B cell (primary cell): ENCODE measurements around the gene TNFRSF19. TPM values are rescaled to one million over a fixed set of nuclear protein-coding genes. Genes with fewer than 3 reads are reported as not detected.

Experiments used
- ATAC-seq: fragments of 200-7000 bp; cut with Tn5 transposase; one replicate; pipeline ENCODE4 v1.10.0; 2021; ENCODE audit warnings: low read depth, mild to moderate bottlenecking, moderate number of reproducible peaks, moderate library complexity
- CTCF ChIA-PET: fragments of 350-600 bp; sonication (Branson Sonifier 250); formaldehyde crosslinking; loops from one replicate; lab custom pipeline; 2021; ENCODE audit warnings: antibody characterized with exemption, inconsistent platforms; lab: Charles Lee
- POLR2A ChIA-PET: fragments of 350-600 bp; sonication (Branson Sonifier 250); formaldehyde crosslinking; loops from one replicate; lab custom pipeline; 2021; ENCODE audit warnings: antibody characterized with exemption; lab: Charles Lee
- DNase-seq: peaks from one replicate; pipeline ENCODE4 v3.0.0; 2013
- H2AFZ ChIP-seq: 2 replicates; pipeline ENCODE4 v1.6.1; 2012; ENCODE audit warnings: mild to moderate bottlenecking, low read depth, low read length; ENCODE audit not compliant: insufficient read depth, poor library complexity, severe bottlenecking
- H3K27ac ChIP-seq, 2 donors: 1 replicate in 1 of 2; 2 replicates in 1 of 2; pipeline ENCODE4 v1.5.1; 2012 to 2013; ENCODE audit warnings: low read length in 2 of 2, mild to moderate bottlenecking in 2 of 2, moderate library complexity in 1 of 2
- H3K27me3 ChIP-seq, 4 experiments: fragments of 200-600 bp in 1 of 4; sonication (generic) in 1 of 4; replicated peaks in 1 of 4; 1 replicate in 2 of 4; 2 replicates in 2 of 4; pipeline versions ENCODE4 v1.6.1 to v1.7.0; 2013 to 2016; ENCODE audit warnings: low read length in 3 of 4, mild to moderate bottlenecking in 2 of 4, mixed read lengths in 1 of 4, moderate library complexity in 1 of 4; ENCODE audit not compliant: insufficient read depth in 4 of 4, control insufficient read depth in 3 of 4; ENCODE audit errors: control extremely low read depth in 1 of 4
- H3K36me3 ChIP-seq, 2 experiments: replicated peaks in 1 of 2; 1 replicate in 1 of 2; 2 replicates in 1 of 2; pipeline versions ENCODE4 v1.6.1 to v1.7.1; 2013; ENCODE audit warnings: low read length in 1 of 2; ENCODE audit not compliant: insufficient read depth in 2 of 2, control insufficient read depth in 1 of 2; ENCODE audit errors: control extremely low read depth in 1 of 2, extremely low read depth in 1 of 2
- H3K4me1 ChIP-seq, 2 donors: fragments of 200-600 bp in 1 of 2; sonication (generic) in 1 of 2; 1 replicate in 1 of 2; 2 replicates in 1 of 2; pipeline versions ENCODE4 v1.5.1 to v1.6.1; 2013 to 2017; ENCODE audit warnings: low read length in 2 of 2; ENCODE audit not compliant: control insufficient read depth in 2 of 2, insufficient read depth in 2 of 2
- H3K4me2 ChIP-seq: replicated peaks from 2 replicates; pipeline ENCODE3; 2012; ENCODE audit warnings: mild to moderate bottlenecking, low read depth, low read length; ENCODE audit not compliant: poor library complexity, severe bottlenecking
- H3K4me3 ChIP-seq, 5 experiments: fragments of 200-600 bp in 1 of 5; sonication (generic) in 1 of 5; 1 replicate in 3 of 5; 2 replicates in 2 of 5; pipeline versions ENCODE4 v1.5.1 to v1.7.0; 2011 to 2016; ENCODE audit warnings: low read length in 4 of 5, mild to moderate bottlenecking in 4 of 5, low read depth in 2 of 5, control low read depth in 1 of 5, moderate library complexity in 1 of 5; ENCODE audit not compliant: insufficient read depth in 1 of 5; ENCODE audit errors: control extremely low read depth in 1 of 5, extremely low read depth in 1 of 5
- H3K79me2 ChIP-seq: fragments of 200-600 bp; sonication (generic); one replicate; pipeline ENCODE4 v1.6.0; 2016; ENCODE audit warnings: low read length; ENCODE audit not compliant: control insufficient read depth, insufficient read depth
- H3K9ac ChIP-seq: fragments of 200-600 bp; sonication (generic); 2 replicates; pipeline ENCODE4 v1.6.1; 2017; ENCODE audit warnings: mild to moderate bottlenecking, low read length, moderate library complexity
- H3K9me3 ChIP-seq, 3 donors: one replicate each; pipeline versions ENCODE4 v1.6.1 to v1.7.1; 2013; ENCODE audit warnings: low read length in 2 of 3; ENCODE audit not compliant: control insufficient read depth in 2 of 3, insufficient read depth in 1 of 3; ENCODE audit errors: control extremely low read depth in 1 of 3
- H4K20me1 ChIP-seq: 2 replicates; pipeline ENCODE4 v1.6.0; 2012; ENCODE audit warnings: mild to moderate bottlenecking, low read length; ENCODE audit not compliant: insufficient read depth, control insufficient read depth, poor library complexity, severe bottlenecking
- H3K27ac Mint-ChIP-seq: one replicate; pipeline ENCODE4 v1.8.0; 2021; ENCODE audit warnings: mixed read lengths
- H3K27me3 Mint-ChIP-seq: one replicate; pipeline ENCODE4 v1.8.0; 2021; ENCODE audit warnings: mixed read lengths
- H3K4me1 Mint-ChIP-seq: one replicate; pipeline ENCODE4 v1.8.0; 2021; ENCODE audit warnings: mixed read lengths
- H3K4me3 Mint-ChIP-seq: one replicate; pipeline ENCODE4 v1.8.0; 2021; ENCODE audit warnings: mixed read lengths
- H3K9me3 Mint-ChIP-seq: one replicate; pipeline ENCODE4 v1.8.0; 2022; ENCODE audit warnings: mixed read lengths; ENCODE audit not compliant: insufficient read depth
- EZH2 ChIP-seq: IDR thresholded peaks from 2 replicates; pipeline ENCODE4 v1.6.1; 2012; ENCODE audit warnings: borderline replicate concordance, low read depth, mild to moderate bottlenecking, moderate library complexity, low read length; ENCODE audit not compliant: insufficient read depth, poor library complexity, severe bottlenecking
- WGBS: methylation state at CpG from one replicate; pipeline ENCODE4 v1.1.5; 2013; ENCODE audit warnings: missing lambda C conversion rate; ENCODE audit not compliant: insufficient coverage; 5-methylcytosine and 5-hydroxymethylcytosine counted together
- intact Hi-C: fragments of 100-400 bp; cut with micrococcal nuclease; formaldehyde crosslinking; loops from one replicate; pipeline ENCODE4 v1.10.0; 2022
- polyA plus RNA-seq: library from polyadenylated mRNA; depleted of rRNA; stranded (reverse); fragments of >200 nt; gene quantifications from 2 replicates; pipeline ENCODE4 v1.2.3, GENCODE V29; 2012
- total RNA-seq, 2 donors: library from RNA; stranded (reverse); fragments of 120-200 nt in 1 of 2; gene quantifications; 1 replicate in 1 of 2; 2 replicates in 1 of 2; pipeline versions ENCODE4 v1.2.3 to v1.2.4, GENCODE V29; 2013 to 2022
- TF ChIP-seq, protein P1 (sequence below): fragments of 200-600 bp; IDR thresholded peaks from one replicate; pipeline ENCODE4 v1.8.0; 2022; ENCODE audit warnings: antibody characterized with exemption, mild to moderate bottlenecking

The TNFRSF19 gene
- total and polyA plus RNA-seq, 2 donors (not counting 1 experiment from before 2014, with no cell fraction given): 0.36 TPM; not detected in 1

- H3K9me3 ChIP-seq: peaks cover 0 to 10% (median 0%) of the 10 kb centered on the region in 3 donors
- H3K4me3 Mint-ChIP-seq: no peak overlapping the region
- H3K79me2 ChIP-seq: no peaks in the 10 kb centered on the region
- H3K4me3 ChIP-seq: no peak overlapping the region
- no peaks in the 10 kb centered on the region for H3K4me1 Mint-ChIP-seq
- no peak overlapping the region for H3K27ac ChIP-seq
- peaks cover 0 to 10% (median 4%) of the 10 kb centered on the region in 4 experiments for H3K27me3 ChIP-seq
- no peak for ATAC-seq
- no peak for DNase-seq
- no peaks in the 10 kb centered on the region for H3K36me3 ChIP-seq
- no peaks in the 10 kb centered on the region for H3K9me3 Mint-ChIP-seq
- no peaks in the 10 kb centered on the region for H3K4me1 ChIP-seq
- H3K27me3 Mint-ChIP-seq: peaks cover 18% of the 10 kb centered on the region
- POLR2A ChIA-PET: no interaction called here
- H2AFZ ChIP-seq: no peak overlapping the region
- TF ChIP-seq EZH2: no peak
- TF ChIP-seq, protein P1, sequence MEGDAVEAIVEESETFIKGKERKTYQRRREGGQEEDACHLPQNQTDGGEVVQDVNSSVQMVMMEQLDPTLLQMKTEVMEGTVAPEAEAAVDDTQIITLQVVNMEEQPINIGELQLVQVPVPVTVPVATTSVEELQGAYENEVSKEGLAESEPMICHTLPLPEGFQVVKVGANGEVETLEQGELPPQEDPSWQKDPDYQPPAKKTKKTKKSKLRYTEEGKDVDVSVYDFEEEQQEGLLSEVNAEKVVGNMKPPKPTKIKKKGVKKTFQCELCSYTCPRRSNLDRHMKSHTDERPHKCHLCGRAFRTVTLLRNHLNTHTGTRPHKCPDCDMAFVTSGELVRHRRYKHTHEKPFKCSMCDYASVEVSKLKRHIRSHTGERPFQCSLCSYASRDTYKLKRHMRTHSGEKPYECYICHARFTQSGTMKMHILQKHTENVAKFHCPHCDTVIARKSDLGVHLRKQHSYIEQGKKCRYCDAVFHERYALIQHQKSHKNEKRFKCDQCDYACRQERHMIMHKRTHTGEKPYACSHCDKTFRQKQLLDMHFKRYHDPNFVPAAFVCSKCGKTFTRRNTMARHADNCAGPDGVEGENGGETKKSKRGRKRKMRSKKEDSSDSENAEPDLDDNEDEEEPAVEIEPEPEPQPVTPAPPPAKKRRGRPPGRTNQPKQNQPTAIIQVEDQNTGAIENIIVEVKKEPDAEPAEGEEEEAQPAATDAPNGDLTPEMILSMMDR: no peak
- intact Hi-C loops: no loop called here
- no peak overlapping the region for H3K9ac ChIP-seq
- no peak overlapping the region for H3K27ac Mint-ChIP-seq
- WGBS: 90% methylated on average over 3 of the region's 4 CpGs
- no peak overlapping the region for H3K4me2 ChIP-seq
- no peaks in the 10 kb centered on the region for H4K20me1 ChIP-seq
- CTCF ChIA-PET: no interaction called here
Measured at GRCh38 chr13:23673354-23673753, 103.1 kb downstream of the TNFRSF19 start.

DNA sequence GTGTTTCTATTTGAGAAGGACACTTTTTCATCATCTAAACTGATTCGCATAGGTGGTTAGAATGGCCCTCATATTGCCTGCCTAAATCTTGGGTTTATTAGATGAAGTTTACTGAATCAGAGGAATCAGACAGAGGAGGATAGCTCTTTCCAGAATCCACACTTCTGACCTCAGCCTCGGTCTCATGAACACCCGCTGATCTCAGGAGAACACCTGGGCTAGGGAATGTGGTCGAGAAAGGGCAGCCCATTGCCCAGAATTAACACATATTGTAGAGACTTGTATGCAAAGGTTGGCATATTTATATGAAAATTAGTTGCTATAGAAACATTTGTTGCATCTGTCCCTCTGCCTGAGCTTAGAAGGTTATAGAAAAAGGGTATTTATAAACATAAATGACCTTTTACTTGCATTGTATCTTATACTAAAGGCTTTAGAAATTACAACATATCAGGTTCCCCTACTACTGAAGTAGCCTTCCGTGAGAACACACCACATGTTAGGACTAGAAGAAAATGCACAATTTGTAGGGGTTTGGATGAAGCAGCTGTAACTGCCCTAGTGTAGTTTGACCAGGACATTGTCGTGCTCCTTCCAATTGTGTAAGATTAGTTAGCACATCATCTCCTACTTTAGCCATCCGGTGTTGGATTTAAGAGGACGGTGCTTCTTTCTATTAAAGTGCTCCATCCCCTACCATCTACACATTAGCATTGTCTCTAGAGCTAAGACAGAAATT is 103.8 kb downstream of the TNFRSF19 start:
- TF ChIP-seq, protein P1: no peak
- no peak for TF ChIP-seq EZH2
- intact Hi-C loops: no loop called here
- ATAC-seq: no peak
- ChIA-PET CTCF (no interaction called here), POLR2A (no interaction called here)
- peaks cover 0 to 10% (median 0%) of the 10 kb centered on the region in 3 donors for H3K9me3 ChIP-seq
- Mint-ChIP-seq H3K9me3 (no peaks in the 10 kb centered on the region), H3K4me3 (no peak overlapping the region), H3K27ac (no peak overlapping the region), H3K27me3 (peaks cover 18% of the 10 kb centered on the region), H3K4me1 (no peaks in the 10 kb centered on the region)
- DNase-seq: no peak
- no peak overlapping the region for H2AFZ ChIP-seq
- WGBS: no CpG with 5 or more reads among the region's 8 CpGs
- H3K27ac ChIP-seq: no peak overlapping the region
- no peak overlapping the region for H3K4me3 ChIP-seq
- no peaks in the 10 kb centered on the region for H3K79me2 ChIP-seq
- no peak overlapping the region for H3K4me2 ChIP-seq
- no peak overlapping the region for H3K9ac ChIP-seq
- H3K36me3 ChIP-seq: no peaks in the 10 kb centered on the region
- no peaks in the 10 kb centered on the region for H3K4me1 ChIP-seq
- peaks cover 0 to 10% (median 4%) of the 10 kb centered on the region in 4 experiments for H3K27me3 ChIP-seq
- no peaks in the 10 kb centered on the region for H4K20me1 ChIP-seq
